ENCODE results near the gene SERPINB13.

The SERPINB13 gene

DNA sequence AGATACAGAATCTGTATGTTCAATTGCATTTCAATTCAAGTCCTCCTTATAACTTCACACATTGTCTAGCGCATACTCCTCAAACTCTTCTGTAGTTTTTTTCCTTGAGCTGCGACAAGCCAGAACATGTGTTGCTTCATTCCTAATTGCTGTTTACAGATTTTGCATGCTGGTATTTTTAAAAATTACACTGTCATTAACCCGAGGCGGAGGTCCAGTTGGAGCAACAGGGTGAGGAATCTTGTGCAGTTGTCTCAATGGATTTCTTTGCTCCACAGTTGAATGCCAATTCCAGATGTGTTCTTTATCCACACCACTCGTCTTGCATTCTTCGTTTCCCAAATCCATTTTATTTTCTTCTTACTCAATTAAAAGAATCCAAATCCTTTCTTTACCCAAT, 16.4 kb upstream of the SERPINB13 start:
- TF ChIP-seq GATA2 (IDR thresholded peaks at IDR 0.05; ENCODE audit: low read depth, low read length) (no peak), GATA3 (IDR thresholded peaks at IDR 0.05; ENCODE audit: low read depth, low read length) (no peak)

DNA sequence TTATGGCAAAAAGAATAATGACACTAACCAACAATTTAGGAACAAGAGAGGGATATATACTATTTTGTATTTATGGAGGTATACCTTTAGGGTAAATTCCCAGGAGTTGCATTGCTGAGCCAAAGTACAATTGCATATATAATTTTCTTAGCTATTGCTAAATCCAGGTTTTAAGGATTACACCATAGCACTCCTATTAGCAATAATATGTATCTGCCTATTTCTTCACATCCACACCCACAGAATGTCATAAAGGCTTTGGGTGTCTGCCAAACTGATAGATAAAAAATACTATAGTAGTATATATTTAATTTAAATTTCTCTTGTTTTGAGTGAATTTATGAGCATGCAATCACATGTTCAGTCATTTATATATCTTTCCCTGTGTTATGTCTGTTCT, 11.5 kb upstream of the SERPINB13 start:
- no peak for TF ChIP-seq GATA2 (IDR thresholded peaks at IDR 0.05; ENCODE audit: low read depth, low read length)
- TF ChIP-seq GATA3 (IDR thresholded peaks at IDR 0.05; ENCODE audit: low read depth, low read length), result no peak

DNA sequence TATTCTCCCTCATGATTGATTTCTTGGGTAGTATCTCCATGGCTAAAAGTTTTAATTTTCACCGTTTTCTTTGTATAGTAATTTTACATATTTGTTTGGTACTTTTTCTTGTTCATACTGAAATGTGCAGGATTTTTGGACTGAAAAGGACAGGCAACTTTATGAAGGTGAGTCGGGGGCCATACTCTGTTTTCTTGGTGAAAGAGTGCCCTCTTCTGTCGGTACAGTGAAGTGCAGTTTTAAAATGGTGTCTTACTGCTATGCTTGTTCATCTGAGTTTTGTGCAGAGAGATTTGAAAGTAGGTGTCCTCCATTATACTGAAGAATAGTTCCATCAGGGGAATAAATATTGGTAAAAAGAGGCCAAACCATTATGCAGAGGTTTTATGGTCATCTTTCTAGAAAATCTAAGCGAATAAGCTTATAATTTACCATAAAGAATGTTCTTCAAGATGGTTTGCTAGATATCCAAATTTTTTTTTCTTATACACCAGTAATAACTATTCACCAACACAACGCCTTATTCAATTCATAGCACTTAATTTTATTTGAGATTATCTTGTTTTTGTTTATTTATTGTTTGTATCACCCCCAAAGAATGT, 8.7 kb upstream of the SERPINB13 start:
- TF ChIP-seq GATA3 (IDR thresholded peaks at IDR 0.05; ENCODE audit: low read depth, low read length) (no peak), GATA2 (IDR thresholded peaks at IDR 0.05; ENCODE audit: low read depth, low read length) (no peak)

DNA sequence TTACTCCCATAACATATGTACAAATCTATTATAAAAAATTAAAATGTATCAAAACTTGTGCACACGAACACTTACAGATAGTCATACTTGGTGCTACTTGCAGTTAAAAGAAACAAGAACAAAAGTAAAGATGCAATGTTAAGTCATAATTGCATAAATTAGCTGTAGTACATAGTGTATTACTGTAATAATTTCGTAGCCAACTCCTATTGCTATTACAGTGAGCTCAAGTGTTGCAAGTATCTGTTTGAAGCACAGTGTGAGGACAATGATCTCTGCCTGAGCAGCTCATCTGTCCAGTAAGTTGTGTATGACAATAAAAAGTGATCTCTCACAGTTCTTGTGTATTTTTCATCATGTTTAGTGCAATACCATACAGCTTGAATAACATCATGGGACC, 7.5 kb upstream of the SERPINB13 start:
- no peak for TF ChIP-seq GATA2 (IDR thresholded peaks at IDR 0.05; ENCODE audit: low read depth, low read length)
- TF ChIP-seq GATA3 (IDR thresholded peaks at IDR 0.05; ENCODE audit: low read depth, low read length), result no peak

DNA sequence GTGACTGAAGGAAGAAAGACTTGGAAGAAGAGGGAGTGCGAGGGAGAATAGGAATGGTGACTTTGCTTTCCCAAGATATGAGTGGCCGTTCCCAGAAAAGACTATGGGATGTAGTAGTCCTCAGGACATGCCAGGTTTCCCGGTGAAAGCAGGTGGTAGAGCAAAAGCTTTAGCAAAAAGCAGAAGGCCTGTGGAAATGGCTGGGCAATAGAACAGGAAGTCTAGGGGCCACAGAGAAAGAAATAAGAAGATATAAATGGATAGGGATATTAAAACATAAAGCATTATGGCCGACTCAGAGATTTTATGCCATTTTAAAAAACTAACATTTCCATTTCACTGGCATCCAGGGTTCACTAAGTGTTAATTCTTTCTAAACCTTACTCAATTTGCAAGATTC, 1.2 kb upstream of the SERPINB13 start:
- TF ChIP-seq GATA3 (IDR thresholded peaks at IDR 0.05; ENCODE audit: low read depth, low read length), result no peak
- no peak for TF ChIP-seq GATA2 (IDR thresholded peaks at IDR 0.05; ENCODE audit: low read depth, low read length)

DNA sequence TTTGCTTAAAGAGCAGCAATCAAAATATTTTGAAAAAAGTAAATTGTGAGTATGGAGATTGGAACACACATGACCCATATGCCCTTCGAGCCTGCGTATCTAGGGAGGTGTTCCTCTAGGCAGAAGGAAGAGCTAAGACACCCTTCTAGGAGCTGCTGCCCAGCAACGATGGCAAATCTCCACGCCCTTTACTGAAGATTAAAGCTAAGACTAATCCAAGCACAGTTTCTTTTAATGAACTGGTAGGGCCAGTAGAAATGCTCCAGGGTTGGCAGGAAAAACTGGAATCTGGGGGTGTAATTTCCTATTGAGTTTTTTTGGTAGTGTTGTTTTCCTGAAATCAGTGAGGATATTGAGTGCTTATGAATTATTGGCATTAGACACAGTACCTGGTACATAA, 712 bp upstream of the SERPINB13 start:
- TF ChIP-seq GATA3 (IDR thresholded peaks at IDR 0.05; ENCODE audit: low read depth, low read length), result no peak
- TF ChIP-seq GATA2 (IDR thresholded peaks at IDR 0.05; ENCODE audit: low read depth, low read length), result no peak

DNA sequence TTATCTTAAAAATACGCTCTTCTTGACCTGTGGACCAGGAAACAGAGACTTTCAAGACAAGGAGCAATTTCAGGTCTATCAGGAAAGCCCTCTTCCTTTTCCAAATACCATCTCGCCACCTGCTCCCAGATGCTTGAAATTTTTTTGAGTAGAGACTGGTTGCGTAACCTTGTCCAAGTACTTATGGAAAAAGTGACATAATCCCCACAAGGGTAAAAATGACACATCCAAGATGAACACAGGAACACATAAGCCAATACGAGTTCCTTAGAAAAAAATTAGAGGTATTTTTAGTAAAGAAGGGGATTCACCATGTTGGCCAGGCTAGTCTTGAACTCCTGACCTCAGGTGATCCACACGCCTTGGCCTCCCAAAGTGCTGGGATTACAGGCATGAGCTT, 1.8 kb downstream of the SERPINB13 start:
- TF ChIP-seq GATA2 (IDR thresholded peaks at IDR 0.05; ENCODE audit: low read depth, low read length), result no peak
- TF ChIP-seq GATA3 (IDR thresholded peaks at IDR 0.05; ENCODE audit: low read depth, low read length), result no peak

DNA sequence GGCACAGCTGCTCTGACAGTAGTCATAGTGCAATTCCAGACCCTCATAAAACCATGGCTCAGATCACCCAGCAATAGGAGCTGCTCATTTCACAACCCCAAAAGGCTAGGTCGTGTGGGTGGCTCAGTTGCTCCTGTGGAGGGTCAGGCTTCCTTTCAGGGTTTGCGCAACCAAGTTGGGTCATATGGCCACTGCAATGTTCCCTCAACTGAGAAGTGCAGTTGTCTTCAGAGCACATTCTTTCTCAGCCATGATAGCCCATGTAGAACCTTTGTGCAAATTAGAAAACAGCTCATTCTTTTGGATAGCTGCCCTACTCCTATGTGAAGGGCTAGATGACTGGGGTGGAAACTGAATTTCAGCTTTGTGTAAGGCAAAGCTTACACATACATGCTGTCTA, 3.2 kb downstream of the SERPINB13 start:
- no peak for TF ChIP-seq GATA2 (IDR thresholded peaks at IDR 0.05; ENCODE audit: low read depth, low read length)
- TF ChIP-seq GATA3 (IDR thresholded peaks at IDR 0.05; ENCODE audit: low read depth, low read length), result no peak

DNA sequence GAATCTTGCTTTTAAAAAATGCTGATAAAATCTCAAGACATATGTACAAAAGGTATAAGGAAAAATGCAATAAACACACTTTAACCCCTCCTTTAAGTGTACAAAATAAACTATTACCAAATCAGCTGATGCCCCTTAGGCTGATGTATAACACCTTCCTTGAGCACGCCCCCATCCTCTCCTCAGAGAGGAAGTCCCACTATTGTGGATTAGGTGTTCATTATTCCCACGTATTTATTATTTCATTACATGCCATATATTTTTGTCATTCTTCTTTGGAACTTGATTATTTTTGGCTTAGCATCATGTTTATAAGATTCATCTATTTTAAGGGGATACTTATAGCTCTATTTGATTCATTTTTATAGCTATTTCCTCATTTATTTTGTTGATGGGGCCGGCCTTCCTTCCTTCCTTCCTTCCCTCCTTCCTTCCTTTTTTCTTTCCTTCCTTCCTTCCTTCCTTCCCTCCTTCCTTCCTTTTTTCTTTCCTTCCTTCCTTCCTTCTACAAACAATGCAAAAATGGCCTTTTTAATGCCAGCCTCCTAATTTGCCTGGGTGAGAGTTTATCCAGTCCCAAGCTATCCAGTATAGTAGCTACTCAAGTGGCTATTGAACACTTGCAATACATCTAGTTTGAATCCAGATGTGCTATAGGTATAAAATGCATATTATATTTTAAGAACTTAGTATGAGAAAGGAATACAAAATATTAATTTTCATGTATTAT, 4.0 kb downstream of the SERPINB13 start:
- TF ChIP-seq GATA2 (IDR thresholded peaks at IDR 0.05; ENCODE audit: low read depth, low read length), result no peak
- no peak for TF ChIP-seq GATA3 (IDR thresholded peaks at IDR 0.05; ENCODE audit: low read depth, low read length)

DNA sequence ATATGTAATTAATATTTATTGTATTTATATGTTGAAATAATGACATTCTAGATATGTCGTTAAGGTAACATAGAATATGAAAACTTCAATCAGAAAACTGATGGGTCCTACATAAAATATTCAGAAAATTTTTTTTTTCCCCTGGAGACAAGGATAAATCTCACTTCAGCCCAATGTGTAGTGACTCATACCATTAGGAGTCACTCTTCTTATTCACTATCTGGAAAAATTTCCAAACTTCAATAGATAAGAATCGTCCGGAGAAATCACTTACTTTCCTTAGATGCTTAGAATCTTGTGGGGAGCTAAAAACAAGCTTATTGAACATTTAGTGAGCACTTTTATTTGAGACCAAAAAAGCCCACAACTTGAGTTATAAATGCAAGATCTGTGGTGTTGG, 4.6 kb downstream of the SERPINB13 start:
- no peak for TF ChIP-seq GATA2 (IDR thresholded peaks at IDR 0.05; ENCODE audit: low read depth, low read length)
- no peak for TF ChIP-seq GATA3 (IDR thresholded peaks at IDR 0.05; ENCODE audit: low read depth, low read length)

DNA sequence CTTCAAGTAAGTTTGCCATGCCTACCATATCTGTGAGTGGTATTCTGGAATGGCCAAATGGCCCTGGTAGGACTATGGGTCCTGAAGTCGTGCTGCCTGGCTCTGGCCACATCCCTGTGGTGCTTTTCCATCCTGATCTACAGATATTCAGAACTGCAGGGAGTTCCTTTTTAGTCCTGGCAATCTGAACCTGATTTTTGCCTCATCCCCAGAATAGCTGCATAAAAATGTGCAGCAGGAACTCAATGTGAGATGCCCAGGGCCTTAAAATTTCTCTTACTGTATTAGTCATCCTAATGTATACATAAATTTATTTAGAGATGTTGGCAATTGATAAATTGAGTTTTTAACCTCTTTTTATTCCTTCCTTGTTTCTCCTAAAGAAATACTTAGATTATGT, 5.3 kb downstream of the SERPINB13 start:
- TF ChIP-seq GATA2 (IDR thresholded peaks at IDR 0.05; ENCODE audit: low read depth, low read length) (no peak), GATA3 (IDR thresholded peaks at IDR 0.05; ENCODE audit: low read depth, low read length) (no peak)

DNA sequence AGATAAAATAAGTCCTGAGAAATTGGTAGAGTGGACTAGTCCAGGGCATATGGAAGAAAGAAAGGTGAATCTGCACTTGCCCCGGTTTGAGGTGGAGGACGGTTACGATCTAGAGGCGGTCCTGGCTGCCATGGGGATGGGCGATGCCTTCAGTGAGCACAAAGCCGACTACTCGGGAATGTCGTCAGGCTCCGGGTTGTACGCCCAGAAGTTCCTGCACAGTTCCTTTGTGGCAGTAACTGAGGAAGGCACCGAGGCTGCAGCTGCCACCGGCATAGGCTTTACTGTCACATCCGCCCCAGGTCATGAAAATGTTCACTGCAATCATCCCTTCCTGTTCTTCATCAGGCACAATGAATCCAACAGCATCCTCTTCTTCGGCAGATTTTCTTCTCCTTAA, 9.8 kb downstream of the SERPINB13 start:
- TF ChIP-seq GATA2 (IDR thresholded peaks at IDR 0.05; ENCODE audit: low read depth, low read length) (no peak), GATA3 (IDR thresholded peaks at IDR 0.05; ENCODE audit: low read depth, low read length) (no peak)

DNA sequence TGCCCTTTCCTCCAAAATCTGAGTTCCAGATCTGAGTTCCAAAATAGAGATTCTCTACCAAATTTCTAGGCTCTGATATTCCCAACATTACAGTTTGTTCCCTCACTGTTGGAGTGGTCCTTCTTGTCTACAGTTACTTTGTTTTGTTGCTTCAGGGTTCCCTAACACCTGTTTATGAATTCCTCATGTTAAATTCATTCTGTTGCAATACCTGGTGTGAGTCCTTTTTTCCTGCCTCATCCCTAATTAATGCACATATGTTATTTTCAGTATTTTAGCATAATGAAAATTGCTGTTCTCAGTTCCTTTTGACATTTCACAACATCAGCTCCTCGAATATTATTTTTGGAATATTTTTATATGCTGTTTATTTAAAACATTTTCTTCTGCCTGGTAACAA, 16.2 kb downstream of the SERPINB13 start:
- no peak for TF ChIP-seq GATA3 (IDR thresholded peaks at IDR 0.05; ENCODE audit: low read depth, low read length)
- no peak for TF ChIP-seq GATA2 (IDR thresholded peaks at IDR 0.05; ENCODE audit: low read depth, low read length)

DNA sequence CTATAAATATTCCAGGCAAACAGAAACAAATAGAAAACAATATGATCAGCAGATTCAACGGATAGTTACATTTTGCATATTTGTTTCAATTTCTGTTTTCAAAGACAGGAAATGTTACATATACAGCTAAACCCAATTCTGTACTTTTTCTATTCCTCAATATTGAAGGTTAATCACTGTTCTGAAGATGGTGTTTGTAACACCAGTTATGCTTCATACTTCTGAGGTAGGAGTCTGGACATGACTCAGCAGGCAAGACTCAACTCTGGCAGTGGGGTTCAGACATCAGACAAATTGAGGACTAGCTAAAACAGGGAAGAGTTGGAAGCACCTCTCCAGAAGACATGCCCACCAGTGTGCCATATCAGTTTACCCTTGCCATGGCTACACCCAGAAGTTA, 16.6 kb downstream of the SERPINB13 start:
- TF ChIP-seq GATA2 (IDR thresholded peaks at IDR 0.05; ENCODE audit: low read depth, low read length) (no peak), GATA3 (IDR thresholded peaks at IDR 0.05; ENCODE audit: low read depth, low read length) (no peak)

DNA sequence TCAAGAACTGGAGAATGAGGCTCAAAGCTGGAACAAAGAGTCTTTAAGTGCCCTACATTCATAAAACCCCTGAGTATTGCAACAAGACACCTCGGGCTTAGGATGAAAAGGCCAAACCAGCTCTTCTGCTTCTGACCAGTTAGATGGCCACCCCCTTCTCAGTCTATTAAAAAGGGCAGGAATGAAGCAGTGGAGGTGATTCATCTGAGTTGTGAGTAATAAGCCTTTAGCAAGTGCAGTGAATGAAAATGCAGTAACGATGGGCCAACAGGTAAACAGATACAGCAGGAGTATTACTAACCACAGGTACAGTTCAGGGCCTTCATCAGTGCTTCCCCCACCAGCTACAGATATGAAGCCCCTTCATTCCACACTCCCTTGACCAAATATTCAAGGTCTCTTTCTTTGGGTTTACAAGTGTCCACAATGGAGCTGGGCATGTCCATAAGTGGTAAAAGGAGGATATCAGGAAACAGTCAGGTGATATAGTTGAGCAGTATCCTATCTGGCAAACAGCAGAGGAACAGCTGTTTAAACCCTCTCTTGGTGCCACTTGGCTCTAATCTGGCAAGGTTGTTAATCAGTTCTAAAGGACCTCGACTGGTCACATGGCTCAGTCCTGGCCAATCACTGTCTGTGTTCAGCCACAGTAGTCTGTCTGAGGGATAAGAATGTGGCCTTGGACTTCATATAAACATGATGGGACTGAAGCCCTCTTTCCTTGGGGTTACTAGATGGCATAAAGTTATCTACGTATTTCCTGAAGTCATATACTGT, 17.8 kb downstream of the SERPINB13 start:
- TF ChIP-seq GATA2 (IDR thresholded peaks at IDR 0.05; ENCODE audit: low read depth, low read length), result no peak
